MCF 10A (cell line): ENCODE measurements around the gene HYAL3. TPM values are rescaled to one million over a fixed set of nuclear protein-coding genes. Genes with fewer than 3 reads are reported as not detected.

Source experiments
- BruUV-seq: library from RNA; stranded (reverse); fragments of 400-500 nt; replicated peaks from 2 replicates; lab custom pipeline; 2021; lab: Mats Ljungman, UMichigan
- CTCF ChIA-PET: fragments of 300-600 bp; sonication (Branson Sonifier 250); formaldehyde crosslinking; extraction: SDS; loops from one replicate; lab custom pipeline; 2021; ENCODE audit warnings: antibody characterized with exemption, inconsistent platforms; lab: Yijun Ruan, JAX
- POLR2A ChIA-PET: fragments of 300-600, 350-650 bp; sonication (Branson Sonifier 250); formaldehyde crosslinking; extraction: SDS; loops from one replicate; lab custom pipeline; 2020; ENCODE audit warnings: antibody characterized with exemption, inconsistent platforms; lab: Yijun Ruan, JAX
- DNase-seq: peaks from one replicate; pipeline ENCODE4 v3.0.0-alpha.2; 2018; ENCODE audit not compliant: unreplicated experiment
- H3K27ac Mint-ChIP-seq: one replicate; pipeline ENCODE4 v1.8.0; 2022; ENCODE audit warnings: mild to moderate bottlenecking, low read depth, mixed read lengths; ENCODE audit not compliant: unreplicated experiment
- H3K27me3 Mint-ChIP-seq: one replicate; pipeline ENCODE4 v1.8.0; 2022; ENCODE audit warnings: mixed read lengths; ENCODE audit not compliant: insufficient read depth, unreplicated experiment
- H3K36me3 Mint-ChIP-seq: one replicate; pipeline ENCODE4 v1.8.0; 2022; ENCODE audit warnings: mild to moderate bottlenecking, moderate library complexity, mixed read lengths; ENCODE audit not compliant: insufficient read depth, unreplicated experiment
- H3K4me1 Mint-ChIP-seq: one replicate; pipeline ENCODE4 v1.8.0; 2022; ENCODE audit warnings: mixed read lengths; ENCODE audit not compliant: insufficient read depth, unreplicated experiment
- H3K4me3 Mint-ChIP-seq: one replicate; pipeline ENCODE4 v1.8.0; 2022; ENCODE audit warnings: mild to moderate bottlenecking, moderate library complexity, mixed read lengths; ENCODE audit not compliant: unreplicated experiment
- H3K9me3 Mint-ChIP-seq: one replicate; pipeline ENCODE4 v1.8.0; 2022; ENCODE audit warnings: mixed read lengths; ENCODE audit not compliant: unreplicated experiment
- CTCF ChIP-seq: fragments of 200-600 bp; IDR thresholded peaks from one replicate; pipeline ENCODE4 v1.8.0; 2022; ENCODE audit warnings: antibody characterized with exemption, mild to moderate bottlenecking; ENCODE audit not compliant: unreplicated experiment
- intact Hi-C: fragments of 100-400 bp; cut with micrococcal nuclease; formaldehyde crosslinking; loops from 2 replicates; pipeline ENCODE4 v1.14.1; 2022
- total RNA-seq: library from RNA; stranded (reverse); gene quantifications from 2 replicates; pipeline ENCODE4 v1.2.3, GENCODE V29; 2022

The HYAL3 gene
- total RNA-seq, 1 experiment from 2014 or later, result 2.3 TPM

GRCh38 chr3:50327943-50328691 lies 28.9 kb upstream of the HYAL3 start, which contains the start of gene TUSC2:
TUSC2 (minus strand) TSS chr3:50328223; CDS start chr3:50328099, 124 bp downstream.
- BruUV-seq, result TSS peak; percentile 86
- ChIA-PET POLR2A (interaction anchor here (0.6 to 3.3 kb wide), 23 partner anchors 9 to 124 kb away, joined by 3 to 58 read pairs (median 4); partner anchors contain the start of genes CYB561D2, GNAI2, HYAL3 and IFRD2), CTCF (interaction anchor here (0.6 to 2.1 kb wide), 8 partner anchors 8 to 62 kb away, joined by 3 to 6 read pairs (median 4); no protein-coding TSS in a partner anchor)
- Mint-ChIP-seq H3K4me3 (peak within 1 kb of the TSS; percentile 86), H3K9me3 (no peaks in the 10 kb centered on the region), H3K27ac (peak within 1 kb of the TSS; percentile 90), H3K4me1 (no peaks in the 10 kb centered on the region), H3K27me3 (no peaks in the 10 kb centered on the region), H3K36me3 (peaks cover 33% of the 10 kb centered on the region)
- intact Hi-C loops, result no loop called here
- DNase-seq, result peak; percentile 97
- TF ChIP-seq CTCF, result no peak

GRCh38 chr3:50327129-50327528 lies 27.9 kb upstream of the HYAL3 start:
- ChIA-PET CTCF (interaction anchor here (0.7 to 1.8 kb wide), 4 partner anchors 9 to 50 kb away, joined by 3 to 5 read pairs (median 4); no protein-coding TSS in a partner anchor), POLR2A (interaction anchor here (1.0 to 3.3 kb wide), 10 partner anchors 8 to 92 kb away, joined by 3 to 58 read pairs (median 14); partner anchors contain the start of genes CYB561D2, GNAI2, HYAL3 and IFRD2)
- intact Hi-C loops, result no loop called here
- Mint-ChIP-seq H3K36me3 (peaks cover 23% of the 10 kb centered on the region), H3K4me1 (no peaks in the 10 kb centered on the region), H3K4me3 (peak overlapping the region; percentile 86), H3K27ac (peak overlapping the region; percentile 90), H3K9me3 (no peaks in the 10 kb centered on the region), H3K27me3 (no peaks in the 10 kb centered on the region)
- no TSS peak for BruUV-seq
- DNase-seq, result no peak
- TF ChIP-seq CTCF, result no peak

GRCh38 chr3:50326182-50326541 lies 27.0 kb upstream of the HYAL3 start:
- Mint-ChIP-seq H3K27me3 (no peaks in the 10 kb centered on the region), H3K9me3 (no peaks in the 10 kb centered on the region), H3K4me1 (no peaks in the 10 kb centered on the region), H3K27ac (no peak overlapping the region), H3K36me3 (peaks cover 17% of the 10 kb centered on the region), H3K4me3 (no peak overlapping the region)
- CTCF ChIA-PET, result interaction anchor here (0.7 to 1.0 kb wide), 2 partner anchors 21 to 56 kb away, joined by 3 to 5 read pairs; no protein-coding TSS in a partner anchor
- TF ChIP-seq CTCF, result no peak
- intact Hi-C loops, result no loop called here
- POLR2A ChIA-PET, result interaction anchor here (0.9 to 1.2 kb wide), 3 partner anchors 9 to 36 kb away, joined by 3 to 4 read pairs (median 3); no protein-coding TSS in a partner anchor
- no TSS peak for BruUV-seq
- no peak for DNase-seq
